Transverse colon (tissue), 4 donors: ENCODE results near the gene TNFSF10. TPM values are rescaled to one million over a fixed set of nuclear protein-coding genes. Genes with fewer than 3 reads are reported as not detected.

Source experiments
- DNase-seq: peaks from one replicate; pipeline ENCODE4 v3.0.0-alpha.2; 2019
- H3K27ac ChIP-seq, 4 donors: fragments of 200-600 bp; sonication (generic); 2 replicates each; pipeline ENCODE4 v1.5.1; 2016 to 2018; ENCODE audit warnings: inconsistent platforms in 4 of 4
- H3K27me3 ChIP-seq: fragments of 200-600 bp; sonication (generic); 2 replicates; pipeline ENCODE4 v1.5.1; 2017; ENCODE audit warnings: inconsistent platforms
- H3K36me3 ChIP-seq, 4 donors: fragments of 200-600 bp; sonication (generic); 2 replicates each; pipeline ENCODE4 v1.5.1; 2017 to 2019; ENCODE audit warnings: inconsistent platforms in 4 of 4
- H3K4me1 ChIP-seq, 4 donors: fragments of 200-600 bp; sonication (generic); 2 replicates each; pipeline ENCODE4 v1.5.1; 2017 to 2020; ENCODE audit warnings: inconsistent platforms in 4 of 4
- H3K4me3 ChIP-seq, 4 donors: fragments of 200-600 bp; sonication (generic); 1 replicate in 1 of 4; 2 replicates in 3 of 4; pipeline versions ENCODE4 v1.5.1 to v1.6.1; 2017 to 2019; ENCODE audit warnings: inconsistent platforms in 4 of 4
- H3K9me3 ChIP-seq, 2 donors: fragments of 200-600 bp; sonication (generic); 2 replicates each; pipeline ENCODE4 v1.5.1; 2017 to 2019; ENCODE audit warnings: inconsistent platforms in 2 of 2
- CTCF ChIP-seq, 5 experiments: fragments of 200-600 bp in 3 of 5; fragments of 450-650 bp in 2 of 5; sonication (generic) in 3 of 5; IDR thresholded peaks; 1 replicate in 2 of 5; 2 replicates in 3 of 5; pipeline ENCODE4 v1.5.1; 2016 to 2017; ENCODE audit warnings: antibody characterized with exemption in 5 of 5, inconsistent platforms in 3 of 5, mild to moderate bottlenecking in 2 of 5, moderate library complexity in 1 of 5
- EP300 ChIP-seq: sonication (generic); formaldehyde crosslinking; IDR thresholded peaks from one replicate; pipeline ENCODE4 v1.6.1; 2017; ENCODE audit warnings: antibody characterized with exemption, low read depth
- POLR2A ChIP-seq: fragments of 450-650 bp; IDR thresholded peaks from one replicate; pipeline ENCODE4 v1.6.1; 2016; ENCODE audit warnings: antibody characterized with exemption, mild to moderate bottlenecking, moderate library complexity
- POLR2AphosphoS5 ChIP-seq, 3 donors: sonication (generic); formaldehyde crosslinking; IDR thresholded peaks; one replicate each; pipeline ENCODE4 v1.6.1; 2016; ENCODE audit warnings: antibody characterized with exemption in 3 of 3
- WGBS, 2 donors: methylation state at CpG; one replicate each; pipeline ENCODE4 v1.1.5; 2018; ENCODE audit warnings: low coverage in 1 of 2; 5-methylcytosine and 5-hydroxymethylcytosine counted together
- in situ Hi-C, 4 donors: fragments of 200-750 bp; cut with MboI; loops; one replicate each; pipeline versions ENCODE4 v1.15.0 to v1.15.1; 2017; ENCODE audit warnings: low sequenced_read_pairs in 3 of 4, low pct_ligation_motif_present in 1 of 4, low pct_unique_long_range_greater_than_20kb in 1 of 4
- intact Hi-C: fragments of 100-400 bp; cut with DNase I; formaldehyde crosslinking; loops from one replicate; pipeline ENCODE4 v1.15.1; 2023; ENCODE audit warnings: low total_unique reads
- total RNA-seq, 4 donors: library from RNA; depleted of rRNA; stranded (reverse); fragments of >200 nt; gene quantifications; one replicate each; pipeline ENCODE4 v1.1.0, GENCODE V29; 2016

The TNFSF10 gene
- total RNA-seq, 4 donors from 2014 or later = 73.8 to 150 (median 125) TPM

- H3K36me3 ChIP-seq = no peaks in the 10 kb centered on the region
- in situ Hi-C loops = no loop called here
- TF ChIP-seq CTCF (IDR thresholded peaks at IDR 0.05) (no peak), EP300 (no peak), POLR2A (no peak), POLR2AphosphoS5 (IDR thresholded peaks at IDR 0.05) (no peak)
- no peak overlapping the region for H3K27ac ChIP-seq
- no peaks in the 10 kb centered on the region for H3K9me3 ChIP-seq
- DNase-seq = no peak
- H3K4me1 ChIP-seq = no peaks in the 10 kb centered on the region
- H3K4me3 ChIP-seq = no peak overlapping the region
- H3K27me3 ChIP-seq = no peaks in the 10 kb centered on the region
- intact Hi-C loops = no loop called here
- WGBS, 2 donors = 94 to 95% methylated on average over 1 of the region's 1 CpG
These were observed 52.6 kb downstream of the TNFSF10 start for GRCh38 chr3:172470588-172470987.

GRCh38 chr3:172467170-172467824, 55.9 kb downstream of the TNFSF10 start:
- no peak for TF ChIP-seq POLR2A
- no peak for TF ChIP-seq CTCF (IDR thresholded peaks at IDR 0.05)
- TF ChIP-seq POLR2AphosphoS5 (IDR thresholded peaks at IDR 0.05) = no peak
- no peak for TF ChIP-seq EP300
- no peaks in the 10 kb centered on the region for H3K4me1 ChIP-seq
- no peaks in the 10 kb centered on the region for H3K36me3 ChIP-seq
- WGBS, 2 donors = 81 to 85% methylated on average over 2 of the region's 2 CpGs
- H3K4me3 ChIP-seq = no peak overlapping the region
- intact Hi-C loops (no loop called here), in situ Hi-C loops (no loop called here)
- no peaks in the 10 kb centered on the region for H3K27me3 ChIP-seq
- H3K27ac ChIP-seq = no peak overlapping the region
- H3K9me3 ChIP-seq = no peaks in the 10 kb centered on the region
- DNase-seq = no peak

- TF ChIP-seq EP300 (no peak), POLR2AphosphoS5 (IDR thresholded peaks at IDR 0.05) (no peak), POLR2A (no peak), CTCF (IDR thresholded peaks at IDR 0.05) (no peak)
- intact Hi-C loops (no loop called here), in situ Hi-C loops (no loop called here)
- H3K9me3 ChIP-seq = no peaks in the 10 kb centered on the region
- WGBS, 2 donors = 64 to 91% methylated on average over 4 of the region's 4 CpGs
- H3K27ac ChIP-seq = no peak overlapping the region
- DNase-seq = no peak
- H3K27me3 ChIP-seq = no peaks in the 10 kb centered on the region
- H3K36me3 ChIP-seq = no peaks in the 10 kb centered on the region
- H3K4me1 ChIP-seq = no peaks in the 10 kb centered on the region
- no peak overlapping the region for H3K4me3 ChIP-seq
These were observed 56.6 kb downstream of the TNFSF10 start for GRCh38 chr3:172466553-172467130.

- Histone ChIP-seq H3K27ac (no peak overlapping the region), H3K4me1 (no peaks in the 10 kb centered on the region), H3K9me3 (no peaks in the 10 kb centered on the region), H3K27me3 (no peaks in the 10 kb centered on the region), H3K4me3 (no peak overlapping the region), H3K36me3 (no peaks in the 10 kb centered on the region)
- intact Hi-C loops = no loop called here
- in situ Hi-C loops = no loop called here
- no peak for TF ChIP-seq POLR2AphosphoS5 (IDR thresholded peaks at IDR 0.05)
- no peak for TF ChIP-seq CTCF (IDR thresholded peaks at IDR 0.05)
- TF ChIP-seq POLR2A = no peak
- TF ChIP-seq EP300 = no peak
- DNase-seq = no peak
These were observed 57.9 kb downstream of the TNFSF10 start for GRCh38 chr3:172465281-172465680.
